OCI-LY3 (cell line): ENCODE measurements around the gene FECH.

ENCODE experiments used
- EZH2phosphoT487 ChIP-seq: fragments of 200-600 bp; shearing (Covaris generic); IDR thresholded peaks from 2 replicates; pipeline ENCODE4 v1.6.1; 2018; ENCODE audit warnings: antibody characterized with exemption, mixed run types, low read depth
- TF ChIP-seq, protein P1 (sequence below): fragments of 200-600, 300-600 bp; sonication (generic); IDR thresholded peaks from 2 replicates; pipeline ENCODE4 v1.5.1; 2014; ENCODE audit warnings: antibody characterized with exemption, low read length, low read depth

DNA sequence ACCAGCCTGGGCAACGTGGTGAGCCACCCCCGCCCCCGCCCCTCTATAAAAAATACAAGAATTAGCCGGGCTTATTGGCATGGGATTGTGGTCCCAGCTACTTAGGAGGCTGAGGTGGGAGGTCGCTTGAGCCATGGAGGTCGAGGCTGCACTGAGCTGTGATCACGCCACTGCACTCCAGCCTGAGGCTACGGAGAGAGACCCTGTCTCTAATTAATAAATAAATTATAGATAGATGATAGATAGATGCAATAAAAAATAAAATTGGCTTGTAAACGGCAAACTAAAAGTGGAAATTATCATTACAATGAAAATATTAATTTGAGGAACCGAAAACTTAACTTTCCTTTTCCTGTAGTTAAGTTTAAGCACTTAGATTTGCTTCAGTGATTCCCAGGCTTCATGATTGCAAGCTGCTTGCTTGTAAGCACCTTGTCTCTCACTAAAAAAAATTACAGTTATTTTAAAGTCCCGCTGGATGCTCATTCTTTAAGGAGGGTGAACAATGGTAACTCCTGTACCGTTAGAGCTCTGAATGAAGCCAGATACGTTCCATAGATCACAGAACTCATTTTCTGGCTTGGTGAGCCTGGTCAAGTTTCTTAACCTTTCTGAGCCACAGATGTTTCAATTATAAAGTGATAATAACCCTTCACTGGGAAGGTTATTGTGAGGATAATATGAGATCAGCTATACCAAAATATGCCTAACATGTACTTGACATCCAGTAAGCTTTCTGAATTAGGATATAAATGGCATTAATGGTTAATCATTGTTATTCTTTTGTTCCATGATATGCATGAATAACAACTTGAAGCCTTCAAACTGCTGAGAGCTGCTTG, 44.5 kb upstream of the FECH start:
- TF ChIP-seq, protein P1, sequence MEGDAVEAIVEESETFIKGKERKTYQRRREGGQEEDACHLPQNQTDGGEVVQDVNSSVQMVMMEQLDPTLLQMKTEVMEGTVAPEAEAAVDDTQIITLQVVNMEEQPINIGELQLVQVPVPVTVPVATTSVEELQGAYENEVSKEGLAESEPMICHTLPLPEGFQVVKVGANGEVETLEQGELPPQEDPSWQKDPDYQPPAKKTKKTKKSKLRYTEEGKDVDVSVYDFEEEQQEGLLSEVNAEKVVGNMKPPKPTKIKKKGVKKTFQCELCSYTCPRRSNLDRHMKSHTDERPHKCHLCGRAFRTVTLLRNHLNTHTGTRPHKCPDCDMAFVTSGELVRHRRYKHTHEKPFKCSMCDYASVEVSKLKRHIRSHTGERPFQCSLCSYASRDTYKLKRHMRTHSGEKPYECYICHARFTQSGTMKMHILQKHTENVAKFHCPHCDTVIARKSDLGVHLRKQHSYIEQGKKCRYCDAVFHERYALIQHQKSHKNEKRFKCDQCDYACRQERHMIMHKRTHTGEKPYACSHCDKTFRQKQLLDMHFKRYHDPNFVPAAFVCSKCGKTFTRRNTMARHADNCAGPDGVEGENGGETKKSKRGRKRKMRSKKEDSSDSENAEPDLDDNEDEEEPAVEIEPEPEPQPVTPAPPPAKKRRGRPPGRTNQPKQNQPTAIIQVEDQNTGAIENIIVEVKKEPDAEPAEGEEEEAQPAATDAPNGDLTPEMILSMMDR, result no peak
- no peak for TF ChIP-seq EZH2phosphoT487
